ENCODE results near the gene NPBWR2.

The NPBWR2 gene

GRCh38 chr20:64108731-64109681 lies 1.6 kb upstream of the NPBWR2 start:
- H3K27ac ChIP-seq: no peak overlapping the region
- TF ChIP-seq ZFX (IDR thresholded peaks at IDR 0.05) (no peak), CTCF (conservative IDR thresholded peaks at IDR 0.05) (no peak)

- H3K27ac ChIP-seq: no peak overlapping the region
- no peak for TF ChIP-seq CTCF (conservative IDR thresholded peaks at IDR 0.05)
- no peak for TF ChIP-seq ZFX (IDR thresholded peaks at IDR 0.05)
These were observed 532 bp upstream of the NPBWR2 start for GRCh38 chr20:64107736-64108457.

- no peak overlapping the region for H3K27ac ChIP-seq
- TF ChIP-seq CTCF (conservative IDR thresholded peaks at IDR 0.05) (no peak), ZFX (IDR thresholded peaks at IDR 0.05) (no peak)
These were observed 867 bp downstream of the NPBWR2 start for GRCh38 chr20:64106435-64106961.

GRCh38 chr20:64105846-64106434 lies 1.4 kb downstream of the NPBWR2 start:
- no peak overlapping the region for H3K27ac ChIP-seq
- TF ChIP-seq CTCF (conservative IDR thresholded peaks at IDR 0.05) (no peak), ZFX (IDR thresholded peaks at IDR 0.05) (no peak)

- no peak overlapping the region for H3K27ac ChIP-seq
- no peak for TF ChIP-seq ZFX (IDR thresholded peaks at IDR 0.05)
- TF ChIP-seq CTCF (conservative IDR thresholded peaks at IDR 0.05): no peak
These were observed 2.5 kb downstream of the NPBWR2 start for GRCh38 chr20:64104667-64105451.

GRCh38 chr20:64103871-64104666 lies 3.3 kb downstream of the NPBWR2 start:
- TF ChIP-seq ZFX (IDR thresholded peaks at IDR 0.05) (no peak), CTCF (conservative IDR thresholded peaks at IDR 0.05) (no peak)
- no peak overlapping the region for H3K27ac ChIP-seq
